HG02610 (cell line): Measurements from ENCODE around the gene ETV6.
A peak's percentile ranks its signal among the peaks of the same experiment; 100 is the strongest.

ENCODE experiments used
- ATAC-seq: cut with Tn5 transposase; IDR thresholded peaks from one replicate; pipeline ENCODE4 v1.9.1; 2021; ENCODE audit warnings: mild to moderate bottlenecking, moderate library complexity; ENCODE audit not compliant: unreplicated experiment

The ETV6 gene

DNA sequence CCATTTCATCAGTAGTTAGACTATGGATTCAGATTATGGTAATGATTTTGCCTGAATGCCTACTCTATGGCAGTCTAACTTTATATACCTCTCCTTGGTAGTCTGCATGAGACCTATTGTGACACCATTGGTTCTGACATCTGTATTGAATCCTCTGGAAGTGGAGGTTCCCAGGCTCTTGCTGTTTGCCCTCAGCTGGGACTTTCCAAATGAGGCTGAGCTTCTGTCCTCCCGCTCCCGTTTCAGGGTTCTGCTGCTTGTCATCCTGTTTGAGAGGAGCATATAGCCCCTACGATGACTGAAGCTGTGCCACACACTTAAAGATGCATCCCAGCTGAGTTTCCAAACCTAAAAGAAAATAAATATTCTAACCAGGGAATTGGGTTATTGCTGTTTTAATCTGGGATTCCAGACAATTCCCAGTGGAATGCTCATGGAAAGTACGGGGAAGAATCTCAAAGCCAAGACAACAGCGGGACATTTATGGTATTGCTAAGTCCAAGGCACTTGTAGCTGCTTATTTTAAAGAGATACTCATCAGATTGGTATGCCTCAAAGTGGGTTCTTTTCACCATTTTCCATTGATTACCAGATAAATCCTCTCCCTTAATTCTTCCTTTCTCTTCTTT, 105.9 kb downstream of the ETV6 start:
- ATAC-seq = no peak

DNA sequence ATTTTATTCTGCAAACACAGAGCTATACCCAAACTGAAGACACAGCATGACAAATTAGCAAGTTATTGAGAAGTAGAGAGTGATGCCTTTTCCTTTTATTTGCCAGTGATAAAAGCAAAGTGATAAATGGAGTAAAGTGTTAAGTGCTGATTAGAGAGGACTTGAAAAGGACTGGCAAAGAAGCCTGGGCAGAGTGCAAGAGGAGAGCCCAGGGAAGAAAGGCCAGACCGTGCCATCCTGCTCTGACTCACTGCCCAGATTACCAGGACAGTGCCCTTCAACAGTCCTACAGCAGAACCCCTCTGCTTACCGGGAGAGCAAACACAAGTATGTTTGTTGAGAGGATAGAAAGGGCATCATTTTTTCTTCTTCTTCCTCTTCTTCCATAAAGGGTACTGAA, 106.5 kb downstream of the ETV6 start:
- no peak for ATAC-seq

DNA sequence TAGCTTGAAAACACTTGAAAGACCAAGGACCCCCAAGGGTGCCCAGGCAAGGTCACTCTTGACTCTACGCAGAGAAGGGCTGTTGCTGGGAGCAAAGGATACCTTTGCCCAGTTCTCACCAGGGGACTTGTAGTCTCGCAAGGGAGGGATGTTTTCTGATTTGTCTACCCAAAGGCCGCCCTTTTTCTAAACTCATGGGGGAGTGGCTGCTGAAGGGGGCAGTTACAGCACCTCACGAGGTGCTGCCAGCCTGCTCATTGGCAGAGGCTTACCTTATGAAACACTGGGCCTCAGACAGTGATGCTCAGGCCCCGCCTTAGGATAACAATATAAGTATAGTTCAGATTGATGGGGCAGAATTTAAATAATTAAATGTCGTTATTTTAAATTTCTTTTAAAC, 107.0 kb downstream of the ETV6 start:
- ATAC-seq = no peak

DNA sequence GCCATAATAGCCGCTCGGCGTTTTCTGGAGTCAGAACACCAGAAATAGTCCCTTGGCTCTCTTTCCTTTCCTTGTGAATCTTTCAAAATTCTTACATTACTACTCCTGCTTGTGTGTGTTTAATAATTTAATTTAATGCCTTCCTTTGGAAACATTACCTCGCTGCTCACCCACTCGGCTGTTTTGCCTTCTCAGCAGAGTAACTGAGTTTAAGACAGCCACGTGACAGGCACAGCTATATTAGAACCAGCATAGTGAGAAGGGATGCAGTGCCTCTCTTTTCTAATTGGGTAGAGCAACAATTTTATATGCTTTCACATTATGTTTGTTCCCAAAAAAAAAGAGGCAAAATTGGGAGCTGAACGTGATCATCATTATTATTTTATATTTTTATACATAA, 107.6 kb downstream of the ETV6 start:
- no peak for ATAC-seq

DNA sequence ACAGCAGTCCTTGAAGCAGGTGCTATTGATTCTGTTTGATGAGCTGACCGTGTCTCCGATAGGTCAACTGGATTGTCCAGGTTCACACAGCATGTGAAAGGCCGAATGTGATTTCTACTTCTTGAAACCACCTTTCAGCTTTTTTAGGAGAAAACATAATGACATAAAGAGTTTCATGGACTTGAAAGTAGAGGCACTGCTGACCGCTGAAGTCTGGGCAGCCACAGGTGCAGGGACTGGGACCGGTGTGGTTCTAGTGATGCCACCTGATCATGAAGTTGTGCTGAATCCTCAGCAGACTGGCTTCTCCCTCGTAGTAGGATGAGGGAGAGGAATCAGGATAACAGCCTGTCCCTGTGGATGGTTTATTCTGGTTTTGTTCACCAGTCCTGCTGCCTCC, 108.1 kb downstream of the ETV6 start:
- no peak for ATAC-seq

DNA sequence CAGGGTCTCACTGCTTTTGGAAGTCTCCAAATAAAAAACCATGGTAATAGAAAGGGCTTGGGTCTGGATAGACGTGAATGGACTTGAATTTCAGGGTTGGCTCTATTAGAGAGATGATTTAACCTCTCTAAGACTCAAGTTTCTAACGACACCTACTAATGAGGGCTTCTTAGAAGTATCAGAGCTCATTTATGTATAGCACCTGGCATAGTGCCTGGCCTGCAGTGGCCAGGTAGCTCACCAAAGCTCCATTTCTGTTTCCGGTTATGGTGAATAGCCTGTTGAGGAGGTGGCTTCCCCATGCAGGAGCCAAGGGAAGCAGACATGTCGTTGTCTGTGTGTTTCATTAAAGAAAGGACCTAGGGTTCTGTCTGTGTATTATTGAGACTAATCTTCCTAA, 108.6 kb downstream of the ETV6 start:
- ATAC-seq = no peak

DNA sequence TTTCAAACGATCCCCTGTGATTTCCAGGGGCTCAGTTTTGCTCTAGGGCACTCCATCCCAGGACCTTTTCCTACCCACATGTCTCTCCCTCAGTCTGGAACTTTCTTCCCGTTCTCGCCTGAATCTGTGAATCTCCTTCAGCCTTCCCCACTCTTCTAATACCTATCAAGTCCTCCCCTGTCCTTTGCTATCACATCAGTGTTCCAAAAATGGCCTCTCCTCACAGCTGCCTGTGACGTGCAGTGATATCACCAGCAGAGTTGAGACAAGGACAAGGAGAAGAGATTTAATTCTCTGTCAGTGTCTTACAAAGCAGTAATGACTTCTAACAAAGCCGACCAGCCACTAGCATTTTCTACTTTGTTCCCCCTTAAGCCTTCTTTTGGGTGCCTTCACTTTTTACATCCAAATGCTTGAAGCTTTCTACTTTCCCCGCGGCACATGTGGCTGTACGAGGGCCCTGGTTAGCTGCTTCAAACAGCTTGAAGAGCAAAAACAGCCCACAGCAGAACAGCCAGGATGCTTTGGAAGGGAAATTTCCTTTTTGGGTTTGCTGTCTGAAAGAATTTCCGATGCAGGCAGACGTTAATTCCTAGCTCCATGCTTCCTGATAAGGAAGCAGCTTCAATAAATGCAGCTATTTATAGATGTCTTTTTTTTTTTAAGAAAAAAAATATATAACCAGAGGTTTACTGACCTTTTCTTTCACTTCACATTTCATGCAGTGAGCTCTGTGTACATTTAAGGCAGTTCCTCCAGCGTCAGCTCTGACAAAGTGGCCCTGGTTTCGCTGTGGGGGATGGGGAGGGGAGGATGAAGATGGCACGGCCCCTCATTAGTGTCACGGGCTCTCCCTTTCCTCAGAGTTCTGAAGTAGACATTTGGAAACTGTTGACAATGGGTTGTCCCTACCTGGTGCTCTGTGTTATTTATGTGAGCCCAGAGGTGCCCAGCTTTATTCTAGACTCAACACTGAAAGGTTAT, 109.3 kb downstream of the ETV6 start:
- peak; percentile 42 for ATAC-seq

DNA sequence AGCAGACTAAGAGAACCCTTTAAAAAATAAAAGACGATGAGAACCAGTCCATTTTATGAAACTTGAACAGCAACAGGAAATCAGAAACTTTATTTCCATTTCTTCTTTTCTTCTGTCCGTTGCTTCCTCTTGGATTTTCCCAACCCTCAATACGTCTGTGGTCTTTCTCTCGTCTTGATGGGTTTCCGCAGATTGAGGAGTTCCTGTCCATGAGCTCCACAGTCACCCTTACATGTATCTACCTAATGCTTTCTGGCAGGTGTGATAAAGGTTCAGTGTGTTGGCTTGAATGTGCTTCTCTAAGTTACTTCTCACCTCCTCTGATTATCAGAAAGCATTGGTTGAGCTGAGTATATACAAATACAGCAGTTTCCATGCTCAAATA, 110.0 kb downstream of the ETV6 start:
- ATAC-seq = no peak

DNA sequence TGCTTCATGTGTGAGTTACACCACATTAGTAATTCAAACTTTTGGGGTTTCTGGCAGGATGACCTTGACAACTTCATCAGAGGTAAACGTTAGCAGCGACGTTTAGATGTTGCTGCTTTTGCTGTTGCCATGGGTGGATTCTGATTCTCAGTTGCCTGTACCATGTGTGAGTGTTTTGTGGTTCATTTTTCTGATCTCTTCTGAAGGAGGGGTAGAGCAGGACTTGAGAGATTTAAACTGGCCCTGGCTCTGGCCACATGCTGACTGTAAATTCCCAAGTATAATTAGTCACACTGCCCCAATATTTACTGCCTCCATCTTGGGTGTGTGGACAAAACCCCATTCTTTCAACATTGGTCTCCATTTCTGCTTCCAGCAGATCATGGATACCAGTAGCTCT, 110.4 kb downstream of the ETV6 start:
- ATAC-seq = no peak

DNA sequence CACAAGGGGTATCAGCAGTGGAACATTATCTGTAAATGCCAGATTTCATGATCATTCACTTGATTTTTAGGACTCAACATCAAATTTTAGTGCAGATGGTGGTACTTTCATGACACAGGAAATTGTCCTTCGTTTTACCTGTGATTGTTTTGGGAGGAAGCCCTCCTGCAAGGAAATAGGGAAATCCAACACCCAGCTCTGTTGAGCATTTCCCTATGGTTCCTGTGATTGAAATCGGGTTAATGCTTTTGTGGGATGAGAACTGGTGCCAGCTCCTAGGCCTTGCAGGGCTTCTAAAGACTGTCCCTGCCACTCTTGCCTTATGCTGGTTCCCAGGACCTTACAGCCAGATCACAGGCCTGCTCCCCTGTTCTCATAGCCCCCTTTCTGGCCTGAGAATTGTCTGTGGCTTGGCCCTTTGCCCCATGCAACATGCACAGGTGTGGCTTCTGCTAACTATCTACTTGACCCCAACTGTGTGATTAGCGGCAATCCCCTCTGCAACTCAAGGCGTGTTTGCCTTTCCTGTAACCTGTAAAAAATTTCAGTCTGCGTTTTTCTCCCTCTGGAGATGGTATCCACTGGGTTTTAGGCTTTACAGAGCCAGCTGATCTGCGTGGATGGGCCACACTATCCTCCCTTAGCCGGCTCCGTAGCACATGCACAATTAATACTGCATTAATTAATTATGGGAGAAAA, 112.5 kb downstream of the ETV6 start:
- peak; percentile 38 for ATAC-seq

DNA sequence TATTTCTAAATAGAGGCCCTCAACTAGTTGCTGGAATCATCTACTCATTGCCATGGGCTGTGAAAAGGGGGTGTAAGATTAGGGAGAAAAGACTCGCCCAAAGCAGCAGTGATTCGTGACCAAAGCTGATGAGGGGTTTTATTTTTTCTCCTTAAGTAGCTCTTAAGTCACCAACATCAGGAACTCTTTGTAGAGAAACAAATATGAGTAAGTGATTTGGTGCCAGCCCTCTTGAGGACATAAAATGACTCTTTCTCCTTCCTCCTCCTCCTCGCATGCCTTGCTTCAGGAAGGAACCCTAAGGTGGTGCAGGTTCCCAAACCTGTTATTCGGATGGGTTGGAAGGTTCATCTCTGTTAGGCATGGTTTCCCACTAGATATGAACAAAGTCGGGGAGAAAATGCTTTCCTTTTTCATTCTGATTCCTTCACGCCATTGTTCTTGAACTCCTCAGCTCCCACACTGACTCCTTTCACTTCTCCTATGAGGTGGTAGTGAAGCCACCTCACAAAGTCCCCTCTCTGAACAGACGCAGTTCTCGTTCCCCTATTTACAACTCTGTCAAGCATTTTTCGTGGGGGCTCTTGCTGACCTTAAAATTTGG, 113.4 kb downstream of the ETV6 start:
- ATAC-seq = peak; percentile 43

DNA sequence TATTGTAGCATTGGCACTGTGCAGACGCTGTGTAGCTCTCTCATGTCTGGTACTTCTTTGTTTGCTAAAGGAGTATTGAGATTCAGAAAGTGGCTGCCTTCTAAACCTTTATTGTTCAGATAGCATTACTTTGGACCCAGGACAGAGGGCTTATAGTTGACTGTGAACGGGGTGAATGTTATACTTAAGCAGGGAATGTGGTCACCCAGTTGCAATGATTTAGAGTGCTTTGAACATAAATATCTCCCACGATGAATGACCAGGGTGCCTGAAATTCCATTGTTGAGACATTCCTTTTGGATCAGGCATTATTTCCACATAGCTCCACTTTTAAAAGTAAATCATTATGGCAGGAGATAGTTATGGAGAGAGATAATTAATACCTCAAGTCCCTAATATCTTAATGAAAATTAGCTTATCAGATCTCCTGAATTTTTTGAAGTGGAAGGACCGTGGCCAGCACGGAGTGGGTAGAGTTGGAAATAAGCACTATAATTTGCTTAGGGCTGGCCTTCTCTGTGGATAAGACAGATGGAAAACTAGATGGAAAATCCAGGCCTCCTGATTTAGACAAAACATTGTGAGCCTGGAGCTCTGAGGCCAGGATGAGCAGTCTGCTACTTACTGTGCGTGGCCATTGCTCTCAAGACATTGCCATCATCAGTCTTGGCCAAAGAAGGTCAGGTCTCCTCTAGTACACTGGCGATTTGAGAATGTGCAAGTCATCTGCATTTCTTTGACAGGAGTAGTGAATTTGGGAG, 114.5 kb downstream of the ETV6 start:
- no peak for ATAC-seq

DNA sequence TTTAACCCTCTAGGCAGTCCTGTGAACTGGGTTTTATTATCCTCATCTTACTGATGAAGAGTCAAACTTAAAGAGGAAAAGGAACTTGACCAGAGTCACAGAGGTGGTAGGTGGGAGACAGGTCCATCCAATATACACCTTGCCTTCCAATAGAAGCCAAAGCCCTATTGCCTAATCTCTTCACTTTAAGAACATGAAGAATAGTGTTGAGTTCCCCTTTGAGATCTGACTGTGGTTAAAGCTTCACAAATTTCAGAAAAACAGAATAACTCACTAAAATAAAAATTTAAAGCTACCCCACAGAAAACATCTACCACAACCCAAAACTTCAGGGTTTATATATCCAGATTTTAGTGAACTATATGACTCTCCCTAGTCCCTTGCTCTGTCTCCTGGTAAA, 115.4 kb downstream of the ETV6 start:
- ATAC-seq = no peak

DNA sequence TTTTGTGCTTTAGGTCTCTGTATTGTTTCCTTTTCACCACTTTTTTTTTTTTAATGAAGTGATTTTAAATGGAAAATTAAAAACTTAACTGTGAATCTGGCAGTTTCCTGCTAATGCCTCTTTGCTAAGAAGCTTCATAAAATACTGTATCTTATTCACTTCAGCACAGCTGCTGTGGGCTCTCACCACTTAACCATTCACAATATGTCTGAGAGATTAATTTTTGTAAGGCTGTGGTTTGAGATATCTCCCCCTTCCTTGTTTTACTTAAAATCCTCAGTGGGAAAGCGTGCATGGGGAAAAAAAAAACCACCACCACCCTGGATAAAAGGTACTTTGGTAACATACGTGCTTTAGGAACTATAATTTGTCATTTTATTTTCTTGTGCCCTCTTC, 115.9 kb downstream of the ETV6 start:
- ATAC-seq = peak; percentile 23

DNA sequence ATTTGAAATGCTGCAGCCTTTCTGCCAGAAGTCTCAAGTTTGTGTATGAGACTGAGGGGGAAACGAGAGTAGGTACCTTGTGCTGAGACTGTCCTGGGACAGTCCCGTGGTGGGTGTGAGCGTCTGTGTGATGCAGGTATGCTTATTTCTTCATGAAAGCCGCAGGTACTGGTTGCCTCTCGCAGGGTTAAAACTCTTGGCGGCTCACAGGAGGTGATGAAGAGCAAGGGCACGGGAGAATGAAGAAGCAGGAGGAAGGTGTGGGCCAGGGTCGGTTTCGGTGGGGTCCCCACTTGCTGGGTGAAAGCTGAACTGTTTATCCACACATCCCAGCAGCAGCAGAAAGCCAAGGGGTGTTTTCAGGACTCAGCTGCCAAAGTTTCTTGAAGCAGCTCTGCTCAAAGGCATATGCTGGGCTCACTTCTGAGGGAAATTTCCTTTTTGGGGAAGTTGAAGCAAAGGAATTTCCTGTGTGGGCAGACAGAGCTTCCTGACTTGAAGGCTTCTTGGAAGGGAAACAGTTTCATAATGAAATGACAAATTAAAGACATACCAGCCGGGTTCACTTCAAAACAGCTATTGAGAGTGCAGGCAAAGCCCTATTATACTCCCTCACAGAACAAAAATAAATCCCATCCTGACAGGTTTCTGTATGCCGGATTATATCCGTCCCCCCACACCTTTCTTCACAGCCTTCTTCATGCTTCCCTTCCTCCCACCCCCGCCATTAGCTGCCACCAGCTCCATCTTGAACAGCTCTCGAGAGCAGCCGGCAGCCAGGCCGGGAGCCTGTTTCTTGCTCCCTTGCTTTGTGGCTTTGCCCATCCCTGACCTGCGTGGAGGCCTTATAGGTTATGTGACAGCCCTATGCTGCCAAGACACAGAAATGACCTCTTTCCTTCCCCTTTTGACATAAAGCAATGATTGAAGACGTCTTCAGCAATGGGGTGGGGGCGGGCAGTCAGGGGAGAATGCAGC, 116.6 kb downstream of the ETV6 start:
- ATAC-seq = peak; percentile 68

DNA sequence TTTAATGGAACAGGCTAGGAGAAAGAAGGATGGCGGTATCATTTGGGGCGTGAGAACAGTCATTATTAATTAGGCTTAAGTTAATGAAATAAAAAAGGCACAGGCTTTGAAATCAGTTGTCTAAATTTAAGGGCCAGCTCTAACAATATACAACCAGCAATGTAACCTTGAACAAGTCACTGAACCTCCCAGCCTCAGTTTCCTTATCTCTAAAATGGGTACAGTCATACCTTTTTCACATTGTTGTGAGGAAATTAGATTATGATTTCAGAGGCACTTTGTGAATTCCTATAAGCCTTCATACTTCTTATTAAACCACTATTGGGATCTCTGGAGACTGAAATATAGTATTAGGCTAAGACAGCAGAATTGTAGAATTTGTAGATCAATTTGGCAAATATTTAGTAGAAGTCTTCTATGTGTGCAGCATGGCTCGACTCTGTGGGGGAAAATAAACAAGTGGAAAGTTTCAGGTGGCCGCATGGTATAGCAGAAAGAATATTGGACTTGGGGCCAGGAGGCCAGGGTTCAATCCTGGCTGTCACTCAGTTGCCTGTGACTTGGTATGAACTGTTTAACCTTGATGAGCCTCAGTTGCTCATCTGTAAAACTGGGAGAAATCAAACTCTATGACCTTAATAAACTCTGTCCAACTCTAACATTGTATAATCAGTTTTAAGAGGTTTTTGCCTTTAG, 117.7 kb downstream of the ETV6 start:
- ATAC-seq = no peak

DNA sequence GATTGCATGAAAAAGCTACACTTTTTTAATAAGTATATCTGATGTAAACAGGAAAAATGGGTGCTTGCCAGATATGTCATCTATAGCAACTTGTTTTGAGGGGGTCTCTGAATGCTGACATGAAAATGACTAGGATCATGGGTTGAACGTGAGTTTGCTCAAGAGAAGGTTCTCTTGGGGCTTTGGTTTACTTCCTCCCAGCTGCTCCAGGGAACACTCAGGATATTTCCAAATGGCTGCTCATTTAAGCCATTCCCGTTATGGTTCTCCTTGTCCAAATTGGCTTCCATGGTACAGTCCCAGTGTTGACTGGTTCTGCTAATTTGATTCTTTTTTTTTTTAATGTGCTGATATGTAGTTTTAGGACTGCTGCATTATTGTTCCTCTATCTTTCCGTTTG, 118.3 kb downstream of the ETV6 start:
- no peak for ATAC-seq

DNA sequence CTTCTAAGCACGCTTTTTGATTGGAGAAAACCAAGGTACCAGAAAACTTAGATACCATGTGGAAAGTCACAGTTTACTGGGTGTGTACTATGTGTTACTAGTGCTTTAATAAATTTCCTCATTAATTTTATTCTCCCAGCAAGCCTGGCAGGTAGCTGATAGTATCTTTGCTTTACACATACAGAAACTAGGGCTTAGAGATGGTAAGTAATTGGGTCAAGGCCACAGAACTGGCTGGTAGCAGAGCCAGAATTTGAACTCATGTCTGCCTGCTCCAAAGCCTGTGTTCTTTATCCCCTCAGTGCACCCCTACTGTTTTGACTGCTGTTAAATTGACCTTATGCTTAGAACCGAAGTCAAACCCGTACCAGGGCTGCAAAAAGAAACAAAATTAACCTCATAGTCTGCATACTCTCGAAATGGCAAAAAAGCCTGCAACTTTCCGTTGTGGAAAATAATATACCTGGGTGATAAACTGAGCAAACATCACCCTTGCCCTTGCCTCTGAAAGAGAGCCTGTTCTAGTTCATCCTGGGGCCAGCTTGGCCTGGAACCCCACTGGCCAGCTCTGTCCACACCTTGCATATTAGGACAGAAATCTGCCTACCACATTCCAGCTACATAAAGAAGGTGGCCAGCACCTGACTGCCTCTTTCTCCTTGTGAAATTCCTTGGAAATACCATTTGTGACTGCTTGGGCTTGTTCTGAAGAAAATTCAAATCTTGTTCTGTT, 118.9 kb downstream of the ETV6 start:
- ATAC-seq = no peak
